ENCODE results near the gene SLC25A31.

Gene SLC25A31

GRCh38 chr4:127730142-127730913, at the start of gene SLC25A31:
Gene SLC25A31, plus strand, starts transcription at chr4:127730400. Its CDS starts 146 bp downstream, at chr4:127730546.
- no peak for DNase-seq (ENCODE audit: low spot score)

GRCh38 chr4:127685292-127685691, 44.9 kb upstream of the SLC25A31 start:
- no peak for DNase-seq (ENCODE audit: low spot score)

DNA sequence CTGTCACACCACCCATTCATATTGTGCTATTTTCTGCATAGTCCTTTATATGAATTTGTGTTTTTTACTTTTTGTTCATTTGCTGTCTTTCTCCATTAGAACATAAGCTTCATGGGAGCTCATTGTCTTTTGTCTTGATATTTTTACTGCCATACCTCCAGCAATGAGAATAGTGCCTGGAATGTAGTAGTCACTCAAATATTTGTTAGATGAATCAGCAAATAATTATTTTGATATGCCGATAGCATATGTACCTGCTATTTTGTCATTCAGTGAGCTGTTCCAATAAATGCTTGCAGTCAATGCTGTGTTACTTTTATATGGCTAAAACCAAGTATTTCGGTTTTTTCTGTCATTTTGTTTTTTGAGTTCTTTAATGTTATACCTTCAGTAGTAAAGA, 43.5 kb upstream of the SLC25A31 start:
- peak; percentile 3 for DNase-seq (ENCODE audit: low spot score)

DNA sequence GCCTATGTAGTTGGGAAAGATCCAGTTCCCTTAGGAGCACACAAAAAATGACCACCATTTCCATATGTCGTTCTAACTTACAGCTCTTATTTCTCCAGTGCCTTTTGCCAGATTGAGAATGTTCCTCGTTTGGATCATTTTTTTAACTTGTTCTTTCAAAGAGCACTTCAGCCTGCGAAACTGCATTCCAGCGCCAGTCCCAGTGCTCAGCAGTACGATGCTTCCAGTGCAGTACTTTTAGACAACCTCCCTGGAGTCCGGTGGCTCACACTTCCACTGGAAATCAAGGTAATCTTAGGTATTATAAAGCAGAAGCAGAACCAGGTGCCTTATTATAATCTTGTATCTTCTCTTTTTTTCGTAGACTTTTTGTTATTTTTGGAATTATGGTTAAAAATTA, 42.6 kb upstream of the SLC25A31 start:
- DNase-seq (ENCODE audit: low spot score) = no peak

DNA sequence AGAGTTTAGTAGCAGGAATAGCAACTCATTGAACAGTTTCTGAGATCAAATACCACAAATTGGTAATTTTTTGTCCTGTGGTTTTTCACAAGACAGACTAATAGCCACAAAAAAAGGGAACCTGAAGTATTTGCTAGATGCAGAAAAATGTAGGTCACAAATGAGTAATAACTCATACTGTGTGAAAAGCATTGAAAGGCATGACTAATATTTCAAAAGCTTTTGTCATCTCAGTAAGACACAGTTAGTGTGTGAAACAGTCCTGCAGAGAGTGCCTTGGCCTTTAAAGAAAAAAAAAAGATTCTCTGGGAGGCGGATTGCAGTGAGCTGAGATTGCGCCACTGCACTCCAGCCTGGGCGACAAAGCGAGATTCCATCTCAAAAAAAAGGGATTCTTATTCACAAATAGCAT, 31.4 kb upstream of the SLC25A31 start:
- peak; percentile 26 for DNase-seq (ENCODE audit: low spot score)

DNA sequence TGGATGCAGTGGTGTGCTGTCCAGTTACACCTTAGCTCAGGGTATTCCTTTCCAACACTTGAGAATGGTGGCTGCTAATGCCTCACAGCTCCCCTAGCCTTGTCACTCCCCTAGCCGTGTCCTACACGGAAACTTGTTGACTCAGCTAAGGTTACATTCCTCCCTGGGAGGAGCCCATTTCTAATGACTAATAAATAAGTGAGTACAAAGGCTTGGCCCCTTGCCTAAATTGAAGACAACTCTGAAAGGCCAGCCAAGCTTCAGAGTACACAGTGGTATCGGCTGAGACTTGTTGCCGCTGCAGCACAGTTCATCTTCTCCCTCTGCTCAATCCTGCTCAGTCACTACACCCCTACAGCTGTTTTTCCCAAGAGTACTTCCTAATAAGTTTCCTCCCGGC, 21.2 kb upstream of the SLC25A31 start:
- peak; percentile 23 for DNase-seq (ENCODE audit: low spot score)

DNA sequence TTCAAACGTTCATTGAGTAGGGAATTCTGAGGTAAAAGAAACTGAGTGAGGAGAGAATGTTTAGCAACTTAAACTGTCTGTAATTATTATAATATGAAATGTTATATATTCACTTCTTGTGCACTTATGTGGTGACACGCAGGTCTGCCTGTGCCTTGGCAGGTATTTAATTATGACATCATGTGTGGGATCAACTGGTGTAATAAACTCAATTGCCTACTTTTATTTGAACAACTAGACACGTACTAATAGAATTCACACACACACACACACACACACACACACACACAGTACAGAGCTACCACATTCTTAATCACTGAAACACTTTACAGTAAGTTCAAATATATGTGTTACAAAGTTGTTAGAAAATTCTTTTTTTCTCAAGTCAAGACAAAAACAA, 20.7 kb upstream of the SLC25A31 start:
- no peak for DNase-seq (ENCODE audit: low spot score)

DNA sequence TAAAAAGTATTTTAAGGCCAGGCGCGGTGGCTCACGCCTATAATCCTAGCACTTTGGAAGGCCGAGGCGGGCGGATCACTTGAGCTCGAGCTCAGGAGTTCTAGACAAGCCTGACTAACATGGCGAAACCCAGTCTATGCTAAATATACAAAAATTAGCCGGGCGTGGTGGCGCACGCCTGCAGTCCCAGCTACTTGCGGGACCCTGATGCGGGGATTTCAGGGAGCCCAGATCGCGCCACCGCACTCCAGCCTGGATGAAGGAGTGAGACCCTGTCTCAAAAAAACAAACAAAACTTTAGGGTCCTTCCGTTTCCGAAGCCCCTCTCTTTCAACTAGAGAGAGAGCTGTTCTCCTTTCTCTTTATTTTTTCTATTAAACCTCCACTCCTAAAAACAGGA, 1.2 kb downstream of the SLC25A31 start:
- DNase-seq (ENCODE audit: low spot score) = no peak

DNA sequence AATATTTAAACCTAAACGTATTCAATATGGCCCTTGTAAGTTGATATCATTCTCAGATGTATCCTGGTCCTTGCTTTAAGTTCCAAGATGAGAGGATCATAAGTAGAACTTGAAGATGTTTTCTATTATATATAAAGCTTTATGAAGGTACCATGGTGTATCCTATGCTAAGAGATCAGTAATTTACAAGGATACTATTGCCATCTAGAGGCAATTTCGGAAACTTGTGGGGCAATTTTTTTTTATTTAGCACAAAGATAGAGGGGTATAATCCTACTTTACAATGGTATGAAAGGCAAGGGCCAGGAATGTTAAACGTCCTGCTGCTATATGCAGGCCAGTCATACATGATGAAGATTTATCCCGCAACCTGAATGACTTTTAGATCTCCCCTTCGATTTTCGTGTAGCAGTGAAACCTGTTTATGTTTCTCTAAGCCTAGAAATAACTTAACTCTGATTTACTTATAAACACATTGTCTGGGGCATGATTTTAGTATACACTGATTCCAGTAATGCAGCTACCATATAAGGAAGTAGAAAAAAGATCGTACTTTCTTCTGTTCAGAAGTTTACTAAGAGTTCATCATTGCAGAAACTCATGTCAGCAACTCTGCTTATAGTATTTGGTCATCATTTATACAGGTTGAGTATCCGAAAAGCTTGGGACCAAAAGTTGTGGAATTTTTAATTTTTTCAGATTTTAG, 2.6 kb downstream of the SLC25A31 start:
- peak; percentile 52 for DNase-seq (ENCODE audit: low spot score)

- DNase-seq (ENCODE audit: low spot score) = no peak
These were observed 4.8 kb downstream of the SLC25A31 start for GRCh38 chr4:127734976-127735375.

- no peak for DNase-seq (ENCODE audit: low spot score)
These were observed 7.1 kb downstream of the SLC25A31 start for GRCh38 chr4:127737295-127737694.

DNA sequence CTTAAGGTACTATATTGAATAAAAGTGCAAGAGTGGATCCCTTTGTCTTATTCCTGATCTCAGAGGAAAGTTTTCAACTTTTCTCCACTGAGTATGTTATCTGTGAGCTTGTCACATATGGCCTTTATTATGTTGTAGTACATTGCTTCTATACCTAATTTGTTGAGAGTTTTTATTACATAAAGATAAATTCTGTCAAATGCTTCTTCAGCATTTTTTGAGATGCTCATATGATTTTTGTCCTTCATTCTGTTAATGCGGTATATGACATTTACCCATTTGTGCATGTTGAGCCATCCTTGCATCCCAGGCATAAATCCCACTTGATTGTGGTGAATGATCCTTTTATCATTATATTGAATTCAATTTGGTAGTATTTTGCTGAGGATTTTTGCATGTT, 11.0 kb downstream of the SLC25A31 start:
- no peak for DNase-seq (ENCODE audit: low spot score)

GRCh38 chr4:127747883-127748282, 17.7 kb downstream of the SLC25A31 start:
- no peak for DNase-seq (ENCODE audit: low spot score)

GRCh38 chr4:127748957-127749356, 18.8 kb downstream of the SLC25A31 start:
- no peak for DNase-seq (ENCODE audit: low spot score)

DNA sequence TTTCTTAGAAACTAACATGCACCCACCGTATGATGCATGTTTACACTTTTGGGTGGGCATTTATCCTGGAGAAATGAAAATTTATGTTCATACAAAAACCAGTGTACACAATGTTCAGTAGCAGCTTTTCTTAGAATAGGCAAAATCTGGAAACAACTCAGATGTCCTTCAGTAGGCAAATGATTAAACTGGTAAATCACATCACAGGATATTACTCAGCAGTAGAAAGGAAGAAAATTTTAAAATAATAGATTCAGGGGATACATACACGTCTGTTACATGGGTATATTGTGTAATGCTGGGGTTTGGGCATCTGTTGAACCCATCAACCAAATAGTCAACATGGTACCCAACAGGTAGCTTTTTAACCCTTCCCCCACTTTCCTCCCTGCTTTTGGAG, 26.7 kb downstream of the SLC25A31 start:
- no peak for DNase-seq (ENCODE audit: low spot score)

DNA sequence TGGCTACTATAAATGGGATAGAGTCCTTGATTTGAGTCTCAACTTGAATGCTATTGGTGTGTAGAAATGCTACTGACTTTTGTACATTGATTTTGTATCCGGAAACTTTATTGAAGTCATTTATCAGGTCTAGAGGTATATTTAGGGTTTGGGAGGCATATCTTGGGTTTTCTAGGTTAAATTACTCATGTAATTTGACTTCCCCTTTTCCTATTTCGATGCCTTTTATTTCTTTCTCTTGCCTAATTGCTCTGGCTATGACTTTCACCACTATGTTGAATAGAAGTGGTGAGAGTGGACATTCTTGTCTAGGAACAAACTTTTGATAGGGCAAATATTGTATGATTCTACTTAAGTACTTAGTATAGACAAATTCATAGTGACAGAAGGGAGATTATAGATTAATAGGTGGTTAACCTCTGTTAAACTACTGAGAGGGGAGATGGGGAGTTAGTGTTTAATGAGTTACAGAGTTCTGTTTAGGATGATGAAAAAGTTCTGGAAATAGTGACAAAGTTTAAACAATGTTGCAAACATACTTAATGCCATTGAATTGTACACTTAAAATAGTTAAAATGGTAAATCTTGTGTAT, 29.1 kb downstream of the SLC25A31 start:
- DNase-seq (ENCODE audit: low spot score) = no peak

DNA sequence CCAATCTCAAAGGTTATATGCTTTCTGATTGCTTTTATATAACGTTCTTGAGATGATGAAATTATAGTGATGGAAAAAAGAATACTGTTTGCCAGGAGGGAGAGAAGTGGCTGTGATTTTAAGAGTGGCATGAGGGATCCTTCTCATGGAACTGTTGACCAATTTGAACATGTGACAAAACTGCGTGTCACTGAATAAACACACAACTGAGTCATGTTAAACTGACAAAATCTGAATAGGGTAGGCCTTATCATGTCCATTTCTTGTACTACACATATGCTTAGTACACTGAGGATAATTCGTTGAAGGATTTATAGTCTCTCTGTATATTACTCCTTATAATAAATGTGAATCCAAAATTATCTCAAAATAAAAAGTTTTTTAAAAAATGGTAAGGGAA, 29.7 kb downstream of the SLC25A31 start:
- no peak for DNase-seq (ENCODE audit: low spot score)

- no peak for DNase-seq (ENCODE audit: low spot score)
These were observed 41.5 kb downstream of the SLC25A31 start for GRCh38 chr4:127771535-127772275.

GRCh38 chr4:127772769-127773671, 42.8 kb downstream of the SLC25A31 start:
- DNase-seq (ENCODE audit: low spot score) = no peak

DNA sequence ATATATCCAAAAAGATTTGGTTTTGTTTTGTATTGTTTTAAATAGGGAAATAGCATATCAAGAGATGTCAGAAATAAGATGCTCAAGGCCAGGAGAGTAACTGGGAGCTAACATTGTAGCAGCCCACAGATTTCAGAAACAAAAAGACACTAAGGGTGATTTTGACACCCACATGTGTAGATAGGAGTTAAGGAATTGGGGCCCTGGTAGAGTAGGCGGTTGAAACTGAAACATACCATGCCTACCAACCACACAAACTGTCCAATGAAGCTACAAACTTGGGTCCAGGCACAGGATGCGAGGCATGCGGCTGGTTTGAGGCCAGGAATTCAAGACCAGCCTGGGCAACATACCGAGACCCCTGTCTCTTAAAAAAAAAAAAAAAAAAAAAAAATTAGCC, 45.6 kb downstream of the SLC25A31 start:
- DNase-seq (ENCODE audit: low spot score) = no peak

GRCh38 chr4:127776620-127777019, 46.4 kb downstream of the SLC25A31 start:
- DNase-seq (ENCODE audit: low spot score) = no peak
